ENCODE data around the gene UGGT2. TPM values are rescaled to one million over a fixed set of nuclear protein-coding genes. Genes with fewer than 3 reads are reported as not detected.

The UGGT2 gene
- total RNA-seq, 4 donors from 2014 or later: 7.7 to 35.3 (median 11.1) TPM

DNA sequence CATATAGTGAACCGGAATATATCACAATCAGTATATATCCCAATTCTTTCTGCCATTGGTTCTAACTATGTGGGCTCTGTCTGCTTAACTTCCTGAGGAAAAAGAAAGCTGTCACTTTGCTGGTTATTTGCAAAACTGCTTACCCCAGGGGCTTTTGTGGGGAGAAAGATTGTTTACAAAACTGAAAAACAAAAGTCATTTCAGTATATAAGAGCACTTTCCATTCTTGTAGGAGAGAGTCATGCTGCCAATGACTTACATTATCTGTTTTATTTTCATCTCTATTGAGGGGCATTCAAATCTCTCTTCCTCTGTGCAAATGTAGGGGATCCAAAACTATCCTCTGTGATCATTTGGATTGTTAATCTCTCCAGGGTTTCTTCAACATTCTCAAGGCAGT, 33.5 kb upstream of the UGGT2 start:
- DNase-seq: no peak
- Histone ChIP-seq H3K27me3 (peaks cover 0 to 76% (median 9%) of the 10 kb centered on the region in 4 donors), H3K27ac (no peak overlapping the region), H3K4me3 (no peak overlapping the region), H3K9me3 (no peaks in the 10 kb centered on the region), H3K36me3 (no peaks in the 10 kb centered on the region), H3K4me1 (peaks cover 10 to 20% (median 13%) of the 10 kb centered on the region in 3 donors)
- 80 to 93% methylated on average over 1 of the region's 1 CpG for WGBS, 2 donors
- no peak for TF ChIP-seq CTCF (IDR thresholded peaks at IDR 0.05)
- no peak for TF ChIP-seq POLR2A (IDR thresholded peaks at IDR 0.05)
- intact Hi-C loops (cut with DNase I): no loop called here

DNA sequence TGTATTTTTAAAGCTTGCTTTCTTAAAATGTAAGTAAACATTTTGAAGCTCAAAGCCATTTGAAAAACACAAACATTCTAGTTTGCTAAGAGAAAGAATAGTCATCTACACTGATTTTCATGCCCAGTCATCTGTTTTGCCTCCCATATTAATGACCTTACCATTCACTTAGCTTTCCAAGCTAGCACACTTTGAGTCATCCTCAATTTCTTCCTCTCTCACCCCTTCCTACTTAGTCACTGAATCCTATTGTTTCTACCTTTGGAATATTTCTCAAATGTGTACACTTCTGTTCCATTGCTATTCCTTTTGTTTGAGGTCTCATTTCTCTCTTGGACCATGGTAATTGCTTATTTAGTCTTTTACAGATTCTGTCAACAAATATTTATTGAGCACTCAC, 29.4 kb upstream of the UGGT2 start:
- TF ChIP-seq CTCF (IDR thresholded peaks at IDR 0.05): no peak
- no peak for TF ChIP-seq POLR2A (IDR thresholded peaks at IDR 0.05)
- H3K27me3 ChIP-seq: peaks cover 0 to 44% (median 1%) of the 10 kb centered on the region in 4 donors
- H3K36me3 ChIP-seq: no peaks in the 10 kb centered on the region
- no peak for DNase-seq
- no peaks in the 10 kb centered on the region for H3K9me3 ChIP-seq
- H3K4me3 ChIP-seq: no peak overlapping the region
- no peaks in the 10 kb centered on the region for H3K4me1 ChIP-seq
- intact Hi-C loops (cut with DNase I): no loop called here
- H3K27ac ChIP-seq: no peak overlapping the region

DNA sequence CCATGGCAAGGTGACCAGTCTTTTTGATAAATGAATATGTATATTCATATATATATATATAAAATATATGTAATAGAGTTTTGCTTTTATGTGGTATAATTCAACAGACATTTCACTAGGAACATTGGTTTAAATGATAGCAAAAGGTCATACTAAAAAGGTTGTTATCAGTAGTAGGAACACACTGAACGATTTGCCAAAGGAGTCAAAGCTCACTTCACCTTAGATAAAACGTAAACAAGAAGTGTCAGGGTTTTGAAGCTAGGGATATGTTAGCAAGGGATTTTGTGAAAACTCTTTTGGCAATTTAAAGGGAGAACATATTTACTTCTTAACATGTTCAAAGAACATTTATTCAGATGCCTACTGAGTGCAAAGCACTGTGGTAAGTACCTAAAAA, 28.7 kb upstream of the UGGT2 start:
- WGBS, 2 donors: 28 to 33% methylated on average over 2 of the region's 2 CpGs
- H3K36me3 ChIP-seq: no peaks in the 10 kb centered on the region
- H3K27me3 ChIP-seq: peaks cover 0 to 36% (median 0%) of the 10 kb centered on the region in 4 donors
- no peak for DNase-seq
- no peaks in the 10 kb centered on the region for H3K9me3 ChIP-seq
- intact Hi-C loops (cut with DNase I): no loop called here
- no peaks in the 10 kb centered on the region for H3K4me1 ChIP-seq
- TF ChIP-seq CTCF (IDR thresholded peaks at IDR 0.05) (no peak), POLR2A (IDR thresholded peaks at IDR 0.05) (no peak)
- no peak overlapping the region for H3K4me3 ChIP-seq
- H3K27ac ChIP-seq: no peak overlapping the region

DNA sequence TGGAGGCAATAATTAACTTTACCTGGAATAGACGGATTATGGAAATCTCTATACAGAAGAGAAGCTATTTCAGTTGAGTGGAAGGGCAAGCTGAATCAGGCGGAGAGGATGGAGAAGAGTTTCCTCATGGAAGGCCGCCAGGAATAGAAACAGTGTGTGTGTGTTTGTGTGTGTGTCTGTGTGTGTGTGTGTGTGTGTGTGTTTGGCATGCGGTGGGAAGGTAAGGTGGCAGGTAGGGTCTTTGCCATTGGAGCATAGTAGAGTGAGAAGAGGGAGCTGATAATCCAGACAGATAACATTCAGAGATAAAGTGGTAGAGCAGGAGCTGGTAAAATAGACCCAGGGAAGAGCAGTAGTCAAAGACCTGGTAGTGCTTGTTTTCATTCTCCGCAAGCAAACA, 27.5 kb upstream of the UGGT2 start:
- no peak overlapping the region for H3K27ac ChIP-seq
- whole genome bisulfite sequencing, 2 donors: 72 to 83% methylated on average over 5 of the region's 5 CpGs
- no peak for DNase-seq
- no peaks in the 10 kb centered on the region for H3K9me3 ChIP-seq
- peaks cover 0 to 30% (median 0%) of the 10 kb centered on the region in 4 donors for H3K27me3 ChIP-seq
- no peaks in the 10 kb centered on the region for H3K36me3 ChIP-seq
- no peaks in the 10 kb centered on the region for H3K4me1 ChIP-seq
- intact Hi-C loops (cut with DNase I): no loop called here
- TF ChIP-seq CTCF (IDR thresholded peaks at IDR 0.05) (no peak), POLR2A (IDR thresholded peaks at IDR 0.05) (no peak)
- no peak overlapping the region for H3K4me3 ChIP-seq

DNA sequence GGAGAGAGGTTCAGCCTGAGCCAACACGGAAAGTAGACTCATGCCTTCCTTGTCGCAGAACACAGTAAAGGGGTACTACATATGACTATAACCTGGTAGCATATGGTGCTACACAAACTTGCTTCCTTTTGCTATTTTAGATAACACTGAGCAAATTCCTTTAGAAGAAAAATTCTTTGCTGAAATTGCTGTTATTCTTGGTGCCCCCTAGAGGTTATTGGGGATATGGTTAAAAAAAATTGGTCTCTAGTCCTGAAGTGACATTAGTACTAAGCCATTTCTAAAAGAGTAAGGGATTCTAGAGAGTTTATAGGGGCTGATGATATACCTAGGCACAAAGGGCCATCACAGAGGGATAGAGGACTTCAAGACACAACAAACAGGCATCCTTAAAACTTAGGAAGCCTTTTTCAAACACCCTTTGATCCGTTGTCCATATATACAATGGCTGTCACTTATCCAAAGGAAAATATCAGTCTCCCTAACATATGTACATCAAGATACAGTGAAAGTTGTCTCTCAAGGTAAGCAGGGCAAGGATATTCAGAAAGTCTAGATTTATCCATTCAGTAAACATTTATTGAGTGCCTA, 22.8 kb upstream of the UGGT2 start:
- no peak overlapping the region for H3K27ac ChIP-seq
- H3K4me3 ChIP-seq: no peak overlapping the region
- H3K4me1 ChIP-seq: no peaks in the 10 kb centered on the region
- TF ChIP-seq CTCF (IDR thresholded peaks at IDR 0.05): peak in 5 of 6 experiments; percentile 12 to 46 (median 29)
- TF ChIP-seq POLR2A (IDR thresholded peaks at IDR 0.05): no peak
- WGBS, 2 donors: 64 to 74% methylated on average over 3 of the region's 3 CpGs
- intact Hi-C loops (cut with DNase I): no loop called here
- no peaks in the 10 kb centered on the region for H3K36me3 ChIP-seq
- no peak for DNase-seq
- no peaks in the 10 kb centered on the region for H3K9me3 ChIP-seq
- peaks cover 0 to 22% (median 0%) of the 10 kb centered on the region in 4 donors for H3K27me3 ChIP-seq

Measured in esophagus squamous epithelium (tissue), 5 donors.